OCI-LY7 (cell line): ENCODE data around the gene KRTAP5-8. TPM values are rescaled to one million over a fixed set of nuclear protein-coding genes. Genes with fewer than 3 reads are reported as not detected.
"Not testable (repeated sequence)": the region's sequence is repeated elsewhere in the genome, so short reads cannot be mapped to it uniquely, and the experiment has no call there.

ENCODE experiments used
- BruUV-seq: library from RNA; stranded (reverse); fragments of 400-500 nt; replicated peaks from 2 replicates; lab custom pipeline; 2021; lab: Mats Ljungman, UMichigan
- CTCF ChIA-PET: fragments of 300-600 bp; sonication (Branson Sonifier 250); formaldehyde crosslinking; loops from one replicate; lab custom pipeline; 2022; ENCODE audit warnings: antibody characterized with exemption; ENCODE audit not compliant: unreplicated experiment; lab: Charles Lee
- POLR2A ChIA-PET: fragments of 300-600 bp; sonication (Branson Sonifier 250); formaldehyde crosslinking; loops from one replicate; lab custom pipeline; 2022; ENCODE audit warnings: antibody characterized with exemption; lab: Charles Lee
- DNase-seq: peaks from one replicate; pipeline ENCODE4 v3.0.0-alpha.2; 2015; ENCODE audit warnings: low spot score
- H2AFZ ChIP-seq: fragments of 200-600 bp; sonication (generic), shearing (Covaris generic); 2 replicates; pipeline ENCODE4 v1.6.1; 2014; ENCODE audit warnings: mild to moderate bottlenecking, antibody characterized with exemption, low read length, moderate library complexity
- H3K27ac ChIP-seq: fragments of 200-600 bp; sonication (generic); 2 replicates; pipeline ENCODE4 v1.5.1; 2014; ENCODE audit warnings: mixed run types, low read depth, mild to moderate bottlenecking, moderate library complexity, low read length, inconsistent platforms; ENCODE audit not compliant: poor library complexity, severe bottlenecking
- H3K36me3 ChIP-seq: fragments of 200-600 bp; sonication (generic); 2 replicates; pipeline ENCODE4 v1.6.1; 2014; ENCODE audit warnings: mild to moderate bottlenecking, antibody characterized with exemption, low read length, moderate library complexity, mixed read lengths; ENCODE audit not compliant: insufficient read depth
- H3K4me1 ChIP-seq: fragments of 200-600 bp; sonication (generic); 2 replicates; pipeline ENCODE4 v1.5.1; 2014; ENCODE audit warnings: mild to moderate bottlenecking, low read length; ENCODE audit not compliant: insufficient read depth, poor library complexity, severe bottlenecking
- H3K4me2 ChIP-seq: fragments of 200-600 bp; sonication (generic); 2 replicates; pipeline ENCODE4 v1.6.1; 2014; ENCODE audit warnings: mild to moderate bottlenecking, low read length
- H3K4me3 ChIP-seq: fragments of 200-600 bp; sonication (generic); 2 replicates; pipeline ENCODE4 v1.5.1; 2014; ENCODE audit warnings: mild to moderate bottlenecking, low read depth, low read length; ENCODE audit not compliant: poor library complexity, severe bottlenecking
- H3K79me2 ChIP-seq: fragments of 200-600 bp; sonication (generic); 2 replicates; pipeline ENCODE4 v1.6.1; 2016; ENCODE audit warnings: low read depth, mild to moderate bottlenecking, low read length, moderate library complexity, mixed read lengths; ENCODE audit not compliant: insufficient read depth
- H3K9me2 ChIP-seq: fragments of 200-600 bp; sonication (generic); 2 replicates; pipeline ENCODE4 v1.6.1; 2016; ENCODE audit warnings: mild to moderate bottlenecking, low read length, mixed read lengths; ENCODE audit not compliant: insufficient read depth
- H3K9me3 ChIP-seq: fragments of 200-600 bp; sonication (generic); 2 replicates; pipeline ENCODE4 v1.6.1; 2014; ENCODE audit warnings: mild to moderate bottlenecking, mixed run types, low read length, mixed read lengths
- H4K20me1 ChIP-seq: fragments of 200-600 bp; sonication (generic); 2 replicates; pipeline ENCODE4 v1.6.1; 2014; ENCODE audit warnings: mild to moderate bottlenecking, antibody characterized with exemption, low read length, moderate library complexity, mixed read lengths; ENCODE audit not compliant: insufficient read depth
- CTCF ChIP-seq: fragments of 200-600 bp; sonication (generic); conservative IDR thresholded peaks from 2 replicates; pipeline ENCODE4 v1.5.1; 2014; ENCODE audit warnings: mild to moderate bottlenecking, antibody characterized with exemption, low read length, moderate library complexity, mixed read lengths
- EZH2phosphoT487 ChIP-seq: fragments of 200-600 bp; sonication (generic); IDR thresholded peaks from 2 replicates; pipeline ENCODE4 v1.6.1; 2018; ENCODE audit warnings: low read depth, borderline replicate concordance, mild to moderate bottlenecking, mixed run types, antibody characterized with exemption, low read length, moderate library complexity, mixed read lengths
- intact Hi-C: fragments of 100-400 bp; cut with micrococcal nuclease; formaldehyde crosslinking; loops from one replicate; pipeline ENCODE4 v1.10.0; 2022; ENCODE audit not compliant: unreplicated experiment
- total RNA-seq, 2 experiments: library from RNA; depleted of rRNA in 1 of 2; stranded (reverse); fragments of >200 nt in 1 of 2; shearing (Covaris generic) in 1 of 2; gene quantifications; 2 replicates each; pipeline ENCODE4 v1.2.3, GENCODE V29; 2014 to 2022

Gene KRTAP5-8
- total RNA-seq, 2 experiments from 2014 or later = not detected

- no peak overlapping the region for H3K4me2 ChIP-seq
- H2AFZ ChIP-seq = no peak overlapping the region
- H3K4me1 ChIP-seq = no peaks in the 10 kb centered on the region
- H3K9me3 ChIP-seq = no peaks in the 10 kb centered on the region
- ChIA-PET POLR2A (no interaction called here), CTCF (no interaction called here)
- H3K4me3 ChIP-seq = no peak overlapping the region
- no peak overlapping the region for H3K27ac ChIP-seq
- no peaks in the 10 kb centered on the region for H3K9me2 ChIP-seq
- no TSS peak for BruUV-seq
- no peaks in the 10 kb centered on the region for H4K20me1 ChIP-seq
- no peak for DNase-seq
- TF ChIP-seq CTCF = no peak
- no peak for TF ChIP-seq EZH2phosphoT487
- intact Hi-C loops = no loop called here
- no peaks in the 10 kb centered on the region for H3K36me3 ChIP-seq
- no peaks in the 10 kb centered on the region for H3K79me2 ChIP-seq
These were observed 35.0 kb downstream of the KRTAP5-8 start for GRCh38 chr11:71572811-71573210.

GRCh38 chr11:71574418-71574817 lies 36.6 kb downstream of the KRTAP5-8 start:
- no peak overlapping the region for H3K27ac ChIP-seq
- TF ChIP-seq EZH2phosphoT487 (no peak), CTCF (no peak)
- ChIA-PET POLR2A (no interaction called here), CTCF (interaction anchor here (0.6 kb wide), 1 partner anchor 314 kb away, joined by 3 read pairs; no protein-coding TSS in a partner anchor)
- intact Hi-C loops = no loop called here
- H3K4me3 ChIP-seq = no peak overlapping the region
- H2AFZ ChIP-seq = no peak overlapping the region
- H3K4me1 ChIP-seq = no peaks in the 10 kb centered on the region
- no peaks in the 10 kb centered on the region for H3K36me3 ChIP-seq
- no peaks in the 10 kb centered on the region for H3K9me2 ChIP-seq
- no peaks in the 10 kb centered on the region for H3K9me3 ChIP-seq
- no peak overlapping the region for H3K4me2 ChIP-seq
- no TSS peak for BruUV-seq
- no peak for DNase-seq
- no peaks in the 10 kb centered on the region for H3K79me2 ChIP-seq
- H4K20me1 ChIP-seq = no peaks in the 10 kb centered on the region

DNA sequence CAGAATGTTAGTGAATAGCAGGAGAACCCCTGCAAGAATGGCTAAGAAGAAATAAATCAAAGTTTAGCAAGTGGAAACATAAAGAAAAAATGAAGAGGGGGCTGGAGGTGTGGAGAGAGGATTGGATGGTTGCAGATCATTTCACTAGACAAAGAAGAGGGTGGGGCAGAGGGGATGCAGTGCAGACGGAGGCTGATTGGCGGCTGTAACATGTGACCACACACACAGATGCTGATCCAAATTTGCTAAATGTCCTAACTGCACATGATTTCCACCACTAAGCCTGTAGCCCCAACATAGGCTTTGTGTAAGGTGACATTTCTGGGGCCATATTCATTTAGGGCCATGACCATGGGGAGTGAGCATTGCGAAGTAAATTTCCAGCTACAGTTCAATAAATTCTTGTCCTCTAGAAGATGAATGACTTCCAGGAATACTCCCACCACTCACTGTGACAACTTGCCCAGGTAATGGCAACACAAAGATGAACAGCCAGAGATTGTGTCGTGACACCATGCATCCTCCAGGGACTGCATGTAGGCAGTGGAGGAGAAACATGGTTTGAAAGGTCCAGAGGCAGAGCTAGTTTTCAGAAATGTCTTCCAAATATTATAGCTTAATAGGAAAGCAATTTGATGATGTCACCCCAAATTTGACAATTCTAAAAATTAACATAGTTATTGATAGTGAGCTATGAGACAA lies 38.0 kb downstream of the KRTAP5-8 start:
- H3K4me1 ChIP-seq = no peaks in the 10 kb centered on the region
- H3K36me3 ChIP-seq = no peaks in the 10 kb centered on the region
- H3K4me3 ChIP-seq = no peak overlapping the region
- TF ChIP-seq EZH2phosphoT487 = no peak
- TF ChIP-seq CTCF = no peak
- DNase-seq = no peak
- ChIA-PET CTCF (no interaction called here), POLR2A (interaction anchor here (0.6 kb wide), 1 partner anchor 89 kb away, joined by 3 read pairs; no protein-coding TSS in a partner anchor)
- H3K4me2 ChIP-seq = no peak overlapping the region
- no peaks in the 10 kb centered on the region for H3K79me2 ChIP-seq
- no peaks in the 10 kb centered on the region for H3K9me2 ChIP-seq
- H3K27ac ChIP-seq = no peak overlapping the region
- H4K20me1 ChIP-seq = no peaks in the 10 kb centered on the region
- H3K9me3 ChIP-seq = no peaks in the 10 kb centered on the region
- H2AFZ ChIP-seq = no peak overlapping the region
- no TSS peak for BruUV-seq
- intact Hi-C loops = no loop called here

- H3K4me1 ChIP-seq, CTCF ChIA-PET, H3K79me2 ChIP-seq, H3K9me3 ChIP-seq, BruUV-seq, H3K36me3 ChIP-seq, POLR2A ChIA-PET, H3K4me2 ChIP-seq, H2AFZ ChIP-seq, intact Hi-C loops, DNase-seq, H3K9me2 ChIP-seq, H3K4me3 ChIP-seq, H4K20me1 ChIP-seq, H3K27ac ChIP-seq: not testable (repeated sequence)
These were observed 39.1 kb downstream of the KRTAP5-8 start for GRCh38 chr11:71576688-71577465.
